Fibroblast of lung (primary cell): ENCODE results near the gene EZR. TPM values are rescaled to one million over a fixed set of nuclear protein-coding genes. Genes with fewer than 3 reads are reported as not detected.

ENCODE experiments used
- DNase-seq, 2 donors: peaks; one replicate each; pipeline versions ENCODE4 v3.0.0 to v3.0.0-alpha.2; 2010; ENCODE audit warnings: low read depth in 2 of 2
- H2AFZ ChIP-seq: 2 replicates; pipeline ENCODE4 v1.5.1; 2012; ENCODE audit warnings: low read length, control low read depth, inconsistent platforms
- H3K27ac ChIP-seq: 2 replicates; pipeline ENCODE4 v1.5.1; 2011; ENCODE audit warnings: low read length, control low read depth; ENCODE audit not compliant: insufficient read depth
- H3K27me3 ChIP-seq: 2 replicates; pipeline ENCODE4 v1.5.1; 2011; ENCODE audit warnings: mild to moderate bottlenecking, low read length; ENCODE audit not compliant: control insufficient read depth, insufficient read depth
- H3K36me3 ChIP-seq: 2 replicates; pipeline ENCODE4 v1.5.1; 2011; ENCODE audit warnings: low read length; ENCODE audit not compliant: control insufficient read depth, insufficient read depth
- H3K4me1 ChIP-seq: 2 replicates; pipeline ENCODE4 v1.5.1; 2011; ENCODE audit warnings: low read length; ENCODE audit not compliant: control insufficient read depth, insufficient read depth; ENCODE audit errors: extremely low read depth
- H3K4me2 ChIP-seq: 2 replicates; pipeline ENCODE4 v1.5.1; 2011; ENCODE audit warnings: low read length, control low read depth; ENCODE audit not compliant: insufficient read depth; ENCODE audit errors: extremely low read depth
- H3K4me3 ChIP-seq, 4 experiments: fragments of 200-600 bp in 1 of 4; sonication (generic) in 1 of 4; replicated peaks in 1 of 4; 2 replicates each; pipeline ENCODE4 v1.5.1; 2011 to 2016; ENCODE audit warnings: low read length in 4 of 4, low read depth in 3 of 4, mild to moderate bottlenecking in 3 of 4, control low read depth in 2 of 4, inconsistent platforms in 1 of 4, mixed read lengths in 1 of 4; ENCODE audit not compliant: insufficient read depth in 1 of 4; ENCODE audit errors: control extremely low read depth in 1 of 4
- H3K79me2 ChIP-seq: 2 replicates; pipeline ENCODE4 v1.5.1; 2012; ENCODE audit warnings: mild to moderate bottlenecking, low read length, inconsistent platforms; ENCODE audit not compliant: control insufficient read depth, insufficient read depth
- H3K9ac ChIP-seq: 2 replicates; pipeline ENCODE4 v1.5.1; 2011; ENCODE audit warnings: mild to moderate bottlenecking, low read length, control low read depth; ENCODE audit not compliant: insufficient read depth
- H3K9me3 ChIP-seq: 2 replicates; pipeline ENCODE4 v1.5.1; 2012; ENCODE audit warnings: low read depth, low read length; ENCODE audit not compliant: control insufficient read depth, insufficient read depth
- H4K20me1 ChIP-seq: 2 replicates; pipeline ENCODE4 v1.5.1; 2011; ENCODE audit warnings: low read length; ENCODE audit not compliant: control insufficient read depth, insufficient read depth; ENCODE audit errors: extremely low read depth
- CTCF ChIP-seq, 2 donors: IDR thresholded peaks in 1 of 2; conservative IDR thresholded peaks in 1 of 2; 1 replicate in 1 of 2; 2 replicates in 1 of 2; pipeline ENCODE4 v1.5.1; 2011 to 2012; ENCODE audit warnings: low read length in 2 of 2, control low read depth in 1 of 2, inconsistent platforms in 1 of 2, low read depth in 1 of 2, mild to moderate bottlenecking in 1 of 2
- EZH2 ChIP-seq: IDR thresholded peaks from 2 replicates; pipeline ENCODE4 v1.5.1; 2012; ENCODE audit warnings: low read length, control low read depth, mild to moderate bottlenecking; ENCODE audit errors: missing control alignments
- polyA plus RNA-seq, 2 donors: library from polyadenylated mRNA; depleted of rRNA in 1 of 2; stranded (reverse) in 1 of 2; unstranded in 1 of 2; fragments of >200 nt; gene quantifications; 2 replicates each; pipeline ENCODE4 v1.2.1, GENCODE V29; 2011 to 2012; ENCODE audit warnings: missing spikeins in 1 of 2
- total RNA-seq: library from RNA; depleted of rRNA; stranded (reverse); fragments of >200 nt; gene quantifications from 2 replicates; pipeline ENCODE4 v1.2.1, GENCODE V29; 2014

EZR gene
- total and polyA plus RNA-seq, 2 donors (not counting 1 experiment from before 2014, with no cell fraction given) = 89.0 to 132 TPM

DNA sequence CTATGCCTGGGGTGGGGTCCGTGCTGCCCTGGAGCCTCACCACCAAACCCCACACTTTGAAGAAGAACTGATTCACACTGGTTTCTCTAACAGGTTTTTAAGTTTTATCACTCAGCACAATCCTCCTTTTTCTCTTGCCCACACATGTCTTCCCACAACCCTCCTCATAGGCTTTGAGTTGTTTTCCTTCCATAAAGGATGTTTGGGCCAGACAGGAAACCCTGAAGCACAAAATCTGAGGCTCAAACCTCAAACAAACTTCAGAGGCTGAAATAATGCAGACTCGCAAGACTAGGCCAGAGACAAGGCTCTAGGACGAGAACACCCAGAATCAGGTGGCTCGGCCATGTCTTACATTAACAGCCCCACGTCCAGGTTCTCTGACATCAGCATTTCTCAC, 35.3 kb downstream of the EZR start:
- H3K27ac ChIP-seq = no peak overlapping the region
- DNase-seq = no peak
- TF ChIP-seq EZH2 (no peak), CTCF (conservative IDR thresholded peaks at IDR 0.05 in 1 of 2, IDR thresholded peaks at IDR 0.05 in 1 of 2; ENCODE audit: low read depth in 1 of 2, low read length in 2 of 2) (no peak)
- H4K20me1 ChIP-seq = no peaks in the 10 kb centered on the region
- no peak overlapping the region for H3K4me2 ChIP-seq
- no peaks in the 10 kb centered on the region for H3K9me3 ChIP-seq
- H3K79me2 ChIP-seq = peaks cover 4% of the 10 kb centered on the region
- no peak overlapping the region for H3K9ac ChIP-seq
- H2AFZ ChIP-seq = no peak overlapping the region
- H3K27me3 ChIP-seq = no peaks in the 10 kb centered on the region
- no peak overlapping the region for H3K4me3 ChIP-seq
- H3K36me3 ChIP-seq = peaks cover 29% of the 10 kb centered on the region
- peaks cover 6% of the 10 kb centered on the region for H3K4me1 ChIP-seq

- Histone ChIP-seq H3K4me1 (peaks cover 6% of the 10 kb centered on the region), H2AFZ (no peak overlapping the region), H3K79me2 (peaks cover 3% of the 10 kb centered on the region), H3K9me3 (no peaks in the 10 kb centered on the region), H3K9ac (no peak overlapping the region), H3K27me3 (no peaks in the 10 kb centered on the region), H3K36me3 (peaks cover 29% of the 10 kb centered on the region), H4K20me1 (no peaks in the 10 kb centered on the region), H3K4me3 (no peak overlapping the region), H3K27ac (no peak overlapping the region), H3K4me2 (no peak overlapping the region)
- no peak for DNase-seq
- no peak for TF ChIP-seq CTCF (conservative IDR thresholded peaks at IDR 0.05 in 1 of 2, IDR thresholded peaks at IDR 0.05 in 1 of 2; ENCODE audit: low read depth in 1 of 2, low read length in 2 of 2)
- no peak for TF ChIP-seq EZH2
Measured at GRCh38 chr6:158783167-158783450, 36.1 kb downstream of the EZR start.

- no peak for DNase-seq
- Histone ChIP-seq H3K79me2 (peaks cover 4% of the 10 kb centered on the region), H3K4me1 (peaks cover 6% of the 10 kb centered on the region), H3K4me2 (no peak overlapping the region), H3K9me3 (no peaks in the 10 kb centered on the region), H3K4me3 (no peak overlapping the region), H3K27me3 (no peaks in the 10 kb centered on the region), H3K36me3 (peaks cover 32% of the 10 kb centered on the region), H3K27ac (no peak overlapping the region), H4K20me1 (no peaks in the 10 kb centered on the region), H2AFZ (no peak overlapping the region), H3K9ac (no peak overlapping the region)
- TF ChIP-seq CTCF (conservative IDR thresholded peaks at IDR 0.05 in 1 of 2, IDR thresholded peaks at IDR 0.05 in 1 of 2; ENCODE audit: low read depth in 1 of 2, low read length in 2 of 2) (no peak), EZH2 (no peak)
Measured at GRCh38 chr6:158782432-158783166, 36.6 kb downstream of the EZR start.
